Motor neuron (in vitro differentiated cells): ENCODE data around the gene ADM2. TPM values are rescaled to one million over a fixed set of nuclear protein-coding genes. Genes with fewer than 3 reads are reported as not detected.
"Not testable (repeated sequence)": the region's sequence is repeated elsewhere in the genome, so short reads cannot be mapped to it uniquely, and the experiment has no call there.

Source experiments
- ATAC-seq, 8 experiments: fragments of 200-7000 bp; cut with Tn5 transposase; replicated peaks in 6 of 8; 2 replicates each; pipeline ENCODE4 v1.8.0; 2021; ENCODE audit warnings: mild to moderate bottlenecking in 8 of 8, moderate library complexity in 8 of 8
- H3K27ac ChIP-seq, 2 donors: fragments of 250-450 bp; sonication (Bioruptor Pico); 2 replicates each; pipeline ENCODE4 v1.9.0; 2021; ENCODE audit warnings: antibody characterized with exemption in 2 of 2, mild to moderate bottlenecking in 2 of 2, moderate library complexity in 1 of 2
- H3K4me1 ChIP-seq, 2 donors: fragments of 250-450 bp; sonication (Bioruptor Pico); replicated peaks in 1 of 2; 2 replicates each; pipeline ENCODE4 v1.6.1; 2021; ENCODE audit warnings: antibody characterized with exemption in 2 of 2, mild to moderate bottlenecking in 2 of 2, moderate library complexity in 1 of 2
- H3K4me3 ChIP-seq, 5 donors: fragments of 250-450 bp; sonication (Bioruptor Pico); 2 replicates each; pipeline ENCODE4 v1.9.0; 2021; ENCODE audit warnings: antibody characterized with exemption in 5 of 5, mild to moderate bottlenecking in 5 of 5, moderate library complexity in 4 of 5
- WGBS, 10 experiments: fragments of 450-650 bp; shearing (Covaris generic); methylation state at CpG; one replicate each; pipeline ENCODE4 v1.0.0; 2022; 5-methylcytosine and 5-hydroxymethylcytosine counted together
- in situ Hi-C, 9 experiments: fragments of 400-800 bp; cut with MboI; loops; one replicate each; pipeline ENCODE4 v1.15.0; 2021; ENCODE audit warnings: low sequenced_read_pairs in 9 of 9, low pct_unique_long_range_greater_than_20kb in 2 of 9; ENCODE audit not compliant: unreplicated experiment in 9 of 9
- total RNA-seq, 8 experiments: library from RNA; unstranded; fragments of 300-600 nt; gene quantifications; 2 replicates each; pipeline versions ENCODE4 v1.2.3 to v1.2.4, GENCODE V29; 2022

ADM2 gene
- total RNA-seq: 1 to 10 TPM in 5 of 8 experiments, under 1 TPM in 3; 0.09 to 7.6 (median 1.2) TPM

DNA sequence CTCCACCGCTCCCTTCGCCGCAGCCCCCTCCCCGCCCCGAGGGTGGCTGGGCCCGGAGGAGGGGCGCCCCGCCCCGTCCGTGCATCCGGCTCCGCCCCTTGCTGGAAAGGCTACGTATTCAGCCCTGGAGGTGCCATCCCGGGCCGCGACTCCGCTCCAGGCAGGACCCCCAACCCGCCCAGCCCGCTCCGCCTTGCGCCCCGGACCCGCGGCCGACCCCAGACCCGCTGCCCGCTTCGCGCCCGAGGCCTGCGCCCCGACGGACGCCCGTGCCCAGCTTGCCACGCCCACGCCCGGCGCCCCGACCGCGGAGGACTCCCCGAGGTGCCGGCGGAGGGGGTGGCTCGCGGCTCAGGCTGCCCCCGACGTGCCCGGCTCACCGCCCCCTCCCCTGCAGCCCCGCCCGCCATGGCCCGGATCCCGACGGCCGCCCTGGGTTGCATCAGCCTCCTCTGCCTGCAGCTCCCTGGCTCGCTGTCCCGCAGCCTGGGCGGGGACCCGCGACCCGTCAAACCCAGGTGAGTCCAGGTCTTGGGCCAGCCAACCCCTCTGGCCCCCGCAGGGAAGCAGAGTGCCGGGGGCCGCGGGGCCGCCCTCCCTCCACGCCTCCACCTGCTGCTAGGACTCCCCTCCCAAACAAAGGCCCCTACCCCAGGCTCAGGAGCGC is at the start of gene ADM2:
TSS of gene ADM2 (plus strand) at position 104 of the 667 bp plus-strand sequence. CDS start at position 409, 305 bp downstream.
- peak; percentile 64 to 79 (median 74) for ATAC-seq
- in situ Hi-C loops: no loop called here
- peaks cover 7 to 16% of the 10 kb centered on the region in 2 donors for H3K4me1 ChIP-seq
- peak within 1 kb of the TSS in 1 of 2 donors; percentile 7 for H3K27ac ChIP-seq
- WGBS, 10 experiments: no CpG with 5 or more reads among the region's 70 CpGs
- H3K4me3 ChIP-seq: peak within 1 kb of the TSS; percentile 22 to 47 (median 45)

DNA sequence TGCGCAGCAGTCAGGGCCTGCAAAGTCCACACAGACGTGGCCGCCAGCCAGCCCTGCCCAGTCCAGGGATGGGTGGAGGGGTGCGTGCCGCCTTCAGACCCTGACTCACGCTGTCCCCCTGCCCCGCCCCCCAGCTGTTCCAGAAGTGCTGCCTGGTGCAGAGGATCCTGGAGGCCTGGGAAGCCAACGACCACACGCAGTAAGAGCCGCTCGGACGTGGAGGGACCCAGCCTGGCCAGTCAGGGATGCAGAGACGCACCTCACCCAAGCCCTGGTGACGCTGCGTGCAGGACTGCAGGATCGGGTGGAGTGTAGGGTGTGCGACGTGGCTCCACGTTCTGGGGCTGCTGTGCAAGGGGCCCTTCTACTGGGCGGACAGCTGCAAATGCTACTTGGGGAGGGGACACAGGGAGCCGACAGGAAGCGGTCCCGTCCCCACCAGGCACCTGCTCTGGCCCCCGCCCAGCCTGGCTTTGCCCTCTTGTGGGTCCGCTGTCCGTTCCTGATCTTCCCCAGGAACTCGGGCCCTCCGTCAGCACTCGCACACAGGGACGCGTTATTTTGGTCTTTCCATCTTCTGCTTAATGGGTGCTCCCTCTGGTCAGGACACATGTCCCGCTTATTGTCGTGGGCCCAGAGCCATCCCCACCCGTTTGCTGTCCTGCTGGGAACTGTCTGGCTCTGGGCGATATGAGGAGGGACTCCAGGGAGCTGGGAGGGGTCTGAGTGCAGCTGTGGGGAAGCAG is 49.0 kb upstream of the ADM2 start:
- in situ Hi-C loops: no loop called here
- peak in 4 of 8 experiments; percentile 7 to 61 (median 33) for ATAC-seq

DNA sequence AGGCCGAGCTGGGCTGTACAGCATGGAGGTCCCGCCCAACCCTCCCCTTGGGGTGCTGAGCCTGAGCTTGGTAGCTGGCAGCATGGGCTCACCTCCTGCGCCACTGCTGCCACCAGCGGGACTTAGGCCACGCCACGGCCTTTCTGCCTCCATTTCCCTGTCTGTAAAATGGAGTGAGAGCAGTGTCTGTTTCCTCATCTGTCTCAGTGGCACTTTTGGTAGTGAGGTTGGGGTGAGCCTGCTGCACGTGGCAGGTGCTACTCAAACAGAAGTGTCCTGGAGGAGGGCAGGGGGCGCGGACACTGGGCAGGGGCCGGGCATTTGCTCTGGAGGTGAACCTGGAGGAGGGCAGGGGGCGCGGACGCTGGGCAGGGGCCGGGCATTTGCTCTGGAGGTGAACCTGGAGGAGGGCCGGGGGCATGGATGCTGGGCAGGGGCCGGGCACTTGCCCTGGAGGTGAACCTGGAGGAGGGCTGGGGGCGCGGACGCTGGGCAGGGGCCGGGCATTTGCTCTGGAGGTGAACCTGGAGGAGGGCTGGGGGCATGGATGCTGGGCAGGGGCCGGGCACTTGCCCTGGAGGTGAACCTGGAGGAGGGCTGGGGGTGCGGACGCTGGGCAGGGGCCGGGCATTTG is 48.3 kb upstream of the ADM2 start:
- H3K4me1 ChIP-seq, in situ Hi-C loops, H3K4me3 ChIP-seq, H3K27ac ChIP-seq, ATAC-seq: not testable (repeated sequence)
- 67% methylated on average over 1 of the region's 24 CpGs; no CpG with 5 or more reads in 9 of the 10 experiments for WGBS, 10 experiments

More for the DNA sequence above, 49.0 kb upstream of the ADM2 start:
- WGBS, 10 experiments: no CpG with 5 or more reads among the region's 35 CpGs
- Histone ChIP-seq H3K4me3 (no peak overlapping the region), H3K4me1 (no peaks in the 10 kb centered on the region), H3K27ac (no peak overlapping the region)

- no peak for ATAC-seq
- in situ Hi-C loops: no loop called here
- no peaks in the 10 kb centered on the region for H3K4me1 ChIP-seq
- H3K4me3 ChIP-seq: no peak overlapping the region
- H3K27ac ChIP-seq: no peak overlapping the region
- WGBS, 10 experiments: 91% methylated on average over 6 of the region's 24 CpGs; no CpG with 5 or more reads in 9 of the 10 experiments
These were observed 46.5 kb upstream of the ADM2 start for GRCh38 chr22:50434849-50435248.

- no peaks in the 10 kb centered on the region for H3K4me1 ChIP-seq
- no peak for ATAC-seq
- 33 to 100% (median 97%) methylated on average over 1 to 5 of the region's 20 CpGs; no CpG with 5 or more reads in 4 of the 10 experiments for WGBS, 10 experiments
- in situ Hi-C loops: no loop called here
- H3K27ac ChIP-seq: no peak overlapping the region
- H3K4me3 ChIP-seq: no peak overlapping the region
These were observed 45.9 kb upstream of the ADM2 start for GRCh38 chr22:50435291-50436014.

- in situ Hi-C loops: no loop called here
- H3K27ac ChIP-seq: no peak overlapping the region
These were observed 45.1 kb upstream of the ADM2 start for GRCh38 chr22:50436015-50436830.

GRCh38 chr22:50436841-50437341 is 44.5 kb upstream of the ADM2 start:
- in situ Hi-C loops: no loop called here
- WGBS, 10 experiments: no CpG with 5 or more reads among the region's 25 CpGs
- Histone ChIP-seq H3K27ac (no peak overlapping the region), H3K4me3 (no peak overlapping the region), H3K4me1 (no peaks in the 10 kb centered on the region)
- ATAC-seq: no peak

More at GRCh38 chr22:50436015-50436830, 45.1 kb upstream of the ADM2 start:
- Histone ChIP-seq H3K4me3 (no peak overlapping the region), H3K4me1 (no peaks in the 10 kb centered on the region)
- 78 to 100% (median 87%) methylated on average over 1 to 4 of the region's 37 CpGs; no CpG with 5 or more reads in 7 of the 10 experiments for WGBS, 10 experiments
- ATAC-seq: no peak

- 40 to 98% (median 60%) methylated on average over 1 to 8 of the region's 36 CpGs; no CpG with 5 or more reads in 7 of the 10 experiments for WGBS, 10 experiments
- Histone ChIP-seq H3K4me1 (no peaks in the 10 kb centered on the region), H3K4me3 (no peak overlapping the region), H3K27ac (no peak overlapping the region)
- in situ Hi-C loops: no loop called here
- ATAC-seq: no peak
These were observed 43.6 kb upstream of the ADM2 start for GRCh38 chr22:50437511-50438304.

GRCh38 chr22:50438305-50439275 is 42.8 kb upstream of the ADM2 start:
- no peak overlapping the region for H3K27ac ChIP-seq
- no peaks in the 10 kb centered on the region for H3K4me1 ChIP-seq
- H3K4me3 ChIP-seq: no peak overlapping the region
- WGBS, 10 experiments: 82 to 100% methylated on average over 1 to 6 of the region's 34 CpGs; no CpG with 5 or more reads in 8 of the 10 experiments
- ATAC-seq: no peak
- in situ Hi-C loops: no loop called here

DNA sequence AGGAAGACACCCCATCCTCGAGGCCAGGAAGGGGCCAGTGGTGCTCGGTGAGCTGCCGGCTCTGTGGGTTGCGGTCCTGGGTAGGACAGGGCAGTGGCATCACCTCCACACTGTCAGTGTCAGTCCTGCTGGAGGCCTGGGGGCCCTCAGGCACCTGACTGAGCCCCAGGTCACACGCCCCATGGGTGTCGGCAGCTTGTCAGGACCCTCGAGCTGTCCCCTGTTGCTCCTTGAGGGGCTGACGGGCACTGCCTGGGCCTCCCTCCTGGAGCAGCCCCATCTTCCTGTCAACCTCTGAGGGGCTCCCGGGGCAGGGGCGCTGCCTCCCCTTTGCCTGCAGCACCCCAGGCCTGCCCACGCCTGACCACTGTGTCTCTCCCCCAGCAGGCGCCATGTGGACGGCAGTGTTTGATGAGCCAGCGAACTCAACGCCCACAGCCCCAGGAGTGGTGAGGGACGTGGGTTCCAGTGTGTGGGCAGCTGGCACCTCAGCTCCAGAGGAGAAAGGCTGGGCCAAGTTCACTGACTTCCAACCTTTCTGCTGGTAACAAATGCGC is 42.0 kb upstream of the ADM2 start:
- Histone ChIP-seq H3K27ac (no peak overlapping the region), H3K4me3 (no peak overlapping the region), H3K4me1 (peaks cover 0 to 2% of the 10 kb centered on the region in 2 donors)
- in situ Hi-C loops: no loop called here
- no peak for ATAC-seq
- WGBS, 10 experiments: 0 to 97% (median 71%) methylated on average over 1 to 6 of the region's 17 CpGs; no CpG with 5 or more reads in 5 of the 10 experiments
